ENCODE data around the gene TSPOAP1.
A peak's percentile ranks its signal among the peaks of the same experiment; 100 is the strongest.

TSPOAP1 gene

DNA sequence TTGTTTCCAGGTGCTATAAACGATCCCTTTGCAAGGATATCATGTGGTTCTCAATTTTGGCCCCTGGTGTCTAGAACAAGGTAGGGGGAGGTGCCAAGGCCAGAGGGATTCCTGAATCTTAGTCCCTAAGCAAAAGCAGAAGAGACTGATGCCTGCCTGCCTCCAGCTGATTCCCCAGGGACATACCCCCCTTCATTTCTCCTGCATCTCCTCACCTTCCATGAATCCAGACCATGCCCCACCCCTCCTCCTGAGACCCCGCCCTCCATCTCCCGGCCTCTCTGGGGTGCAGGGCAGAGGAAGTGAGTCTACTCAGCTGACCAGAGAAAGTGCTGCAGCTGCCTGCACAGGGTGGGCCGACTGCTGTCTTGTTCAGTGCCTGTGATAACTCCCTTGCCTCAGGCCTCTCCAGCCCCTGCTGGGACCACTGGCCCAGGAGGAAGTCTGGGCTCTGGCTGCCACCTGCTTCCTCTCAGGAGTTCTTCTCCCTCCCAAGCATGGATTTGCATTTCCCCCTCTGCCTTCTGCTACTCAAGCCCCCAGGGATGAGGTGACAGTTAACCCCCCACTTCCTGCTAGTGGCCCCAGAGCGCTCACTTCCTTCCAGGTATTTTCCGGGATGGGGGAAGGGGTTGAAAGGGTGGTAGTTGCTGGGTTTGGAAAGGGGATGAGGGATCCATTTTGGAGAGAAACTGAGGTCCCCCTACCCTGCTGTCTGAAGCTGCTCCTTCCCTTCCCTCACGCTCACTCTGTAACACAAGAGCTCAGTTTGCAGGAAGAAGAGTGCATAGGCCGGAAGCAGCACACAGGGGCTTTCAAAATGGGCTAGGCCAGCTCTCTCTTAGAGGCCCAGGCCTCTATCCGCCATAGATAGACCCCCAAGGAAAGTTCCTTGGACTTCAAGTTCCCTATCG, 10.5 kb upstream of the TSPOAP1 start:
- DNase-seq (ENCODE audit: low read depth): peak; percentile 62
- peak overlapping the region; percentile 16 for H3K4me3 ChIP-seq (ENCODE audit: low read depth, low read length)
- TF ChIP-seq, protein P1, sequence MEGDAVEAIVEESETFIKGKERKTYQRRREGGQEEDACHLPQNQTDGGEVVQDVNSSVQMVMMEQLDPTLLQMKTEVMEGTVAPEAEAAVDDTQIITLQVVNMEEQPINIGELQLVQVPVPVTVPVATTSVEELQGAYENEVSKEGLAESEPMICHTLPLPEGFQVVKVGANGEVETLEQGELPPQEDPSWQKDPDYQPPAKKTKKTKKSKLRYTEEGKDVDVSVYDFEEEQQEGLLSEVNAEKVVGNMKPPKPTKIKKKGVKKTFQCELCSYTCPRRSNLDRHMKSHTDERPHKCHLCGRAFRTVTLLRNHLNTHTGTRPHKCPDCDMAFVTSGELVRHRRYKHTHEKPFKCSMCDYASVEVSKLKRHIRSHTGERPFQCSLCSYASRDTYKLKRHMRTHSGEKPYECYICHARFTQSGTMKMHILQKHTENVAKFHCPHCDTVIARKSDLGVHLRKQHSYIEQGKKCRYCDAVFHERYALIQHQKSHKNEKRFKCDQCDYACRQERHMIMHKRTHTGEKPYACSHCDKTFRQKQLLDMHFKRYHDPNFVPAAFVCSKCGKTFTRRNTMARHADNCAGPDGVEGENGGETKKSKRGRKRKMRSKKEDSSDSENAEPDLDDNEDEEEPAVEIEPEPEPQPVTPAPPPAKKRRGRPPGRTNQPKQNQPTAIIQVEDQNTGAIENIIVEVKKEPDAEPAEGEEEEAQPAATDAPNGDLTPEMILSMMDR (conservative IDR thresholded peaks at IDR 0.05; ENCODE audit: low read depth, low read length): no peak

DNA sequence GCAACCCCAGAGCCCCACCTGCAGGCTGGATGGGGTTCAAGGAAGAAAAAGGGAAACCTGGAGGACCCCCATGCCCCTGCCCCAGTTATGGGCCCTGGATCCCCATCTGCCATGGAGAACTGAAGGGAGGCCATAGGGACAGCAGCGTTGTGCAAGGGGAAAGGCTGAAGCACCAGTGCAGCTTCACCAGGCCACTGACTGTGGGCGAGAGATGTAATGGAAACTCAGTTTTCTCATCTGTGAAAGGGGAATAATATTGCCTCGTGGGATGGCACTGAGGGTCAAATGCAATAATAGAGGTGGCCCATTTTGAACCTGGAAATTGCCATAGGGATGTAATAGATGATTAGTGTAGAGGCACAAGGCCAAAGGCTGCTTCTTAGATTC, 9.9 kb upstream of the TSPOAP1 start:
- no peak for DNase-seq (ENCODE audit: low read depth)
- TF ChIP-seq, protein P1 (conservative IDR thresholded peaks at IDR 0.05; ENCODE audit: low read depth, low read length): no peak
- no peak overlapping the region for H3K4me3 ChIP-seq (ENCODE audit: low read depth, low read length)

GRCh38 chr17:58337600-58338453, 9.2 kb upstream of the TSPOAP1 start:
- no peak overlapping the region for H3K4me3 ChIP-seq (ENCODE audit: low read depth, low read length)
- TF ChIP-seq, protein P1 (conservative IDR thresholded peaks at IDR 0.05; ENCODE audit: low read depth, low read length): no peak
- DNase-seq (ENCODE audit: low read depth): peak; percentile 62

DNA sequence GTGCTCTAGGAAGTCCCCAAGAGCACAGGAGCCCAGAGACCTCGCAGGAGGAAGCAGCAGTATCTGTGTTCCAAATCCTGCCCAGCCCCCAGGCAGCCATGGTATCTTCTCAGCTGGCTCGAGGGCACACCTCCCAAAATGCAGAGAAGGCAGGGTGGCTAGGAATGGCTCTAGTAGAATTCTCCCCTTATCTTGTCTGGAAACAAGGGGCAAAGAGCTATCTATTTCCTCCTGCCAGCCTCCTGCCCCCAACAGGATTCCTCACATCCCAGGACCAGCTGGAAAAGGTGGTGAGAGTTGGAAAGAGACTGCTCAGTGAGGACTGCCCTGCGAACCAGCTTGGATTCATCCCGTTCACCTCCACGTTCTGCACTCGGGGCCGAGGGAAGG, 8.6 kb upstream of the TSPOAP1 start:
- H3K4me3 ChIP-seq (ENCODE audit: low read depth, low read length): no peak overlapping the region
- no peak for DNase-seq (ENCODE audit: low read depth)
- TF ChIP-seq, protein P1 (conservative IDR thresholded peaks at IDR 0.05; ENCODE audit: low read depth, low read length): no peak

- no peak overlapping the region for H3K4me3 ChIP-seq (ENCODE audit: low read depth, low read length)
- DNase-seq (ENCODE audit: low read depth): no peak
- TF ChIP-seq, protein P1 (conservative IDR thresholded peaks at IDR 0.05; ENCODE audit: low read depth, low read length): no peak
Observed at GRCh38 chr17:58336456-58337209, 8.0 kb upstream of the TSPOAP1 start.

GRCh38 chr17:58335779-58336455, 7.3 kb upstream of the TSPOAP1 start:
- DNase-seq (ENCODE audit: low read depth): no peak
- TF ChIP-seq, protein P1 (conservative IDR thresholded peaks at IDR 0.05; ENCODE audit: low read depth, low read length): no peak
- H3K4me3 ChIP-seq (ENCODE audit: low read depth, low read length): no peak overlapping the region
